HCT116 (cell line): ENCODE results near the gene GNS.

Experiments
- CEBPB ChIP-seq: IDR thresholded peaks from 2 replicates; pipeline ENCODE4 v1.6.1; 2012; ENCODE audit warnings: low read depth
- EZH2 ChIP-seq: fragments of 200-600 bp; sonication (generic); IDR thresholded peaks from 2 replicates; pipeline ENCODE4 v1.6.1; 2017; ENCODE audit warnings: antibody characterized with exemption, mixed run types
- EZH2phosphoT487 ChIP-seq: fragments of 200-600 bp; IDR thresholded peaks from 2 replicates; pipeline ENCODE4 v1.6.1; 2018; ENCODE audit warnings: antibody characterized with exemption, borderline replicate concordance
- JUND ChIP-seq: IDR thresholded peaks from 2 replicates; pipeline ENCODE4 v1.6.1; 2012
- POLR2A ChIP-seq: IDR thresholded peaks from 2 replicates; pipeline ENCODE4 v1.7.0; 2011; ENCODE audit warnings: borderline replicate concordance; ENCODE audit not compliant: insufficient read depth, insufficient read length; ENCODE audit errors: extremely low read depth
- POLR2AphosphoS5 ChIP-seq: IDR thresholded peaks from 2 replicates; pipeline ENCODE4 v1.6.1; 2011; ENCODE audit warnings: mild to moderate bottlenecking, low read depth, low read length, moderate library complexity
- REST ChIP-seq: IDR thresholded peaks from 2 replicates; pipeline ENCODE4 v1.6.1; 2012; ENCODE audit warnings: low read depth
- SIN3A ChIP-seq: IDR thresholded peaks from 2 replicates; pipeline ENCODE4 v1.6.1; 2012; ENCODE audit warnings: low read depth
- SRF ChIP-seq: IDR thresholded peaks from 2 replicates; pipeline ENCODE4 v1.6.1; 2012; ENCODE audit warnings: low read depth
- ZNF274 ChIP-seq: fragments of 200-500 bp; sonication (Bioruptor generic); IDR thresholded peaks from 2 replicates; pipeline ENCODE4 v1.6.1; 2014; ENCODE audit warnings: mild to moderate bottlenecking, low read depth, low read length, inconsistent platforms
- TF ChIP-seq, protein P1 (sequence below), 3 experiments: fragments of 200-600 bp in 1 of 3; sonication (generic) in 1 of 3; IDR thresholded peaks in 2 of 3; conservative IDR thresholded peaks in 1 of 3; 2 replicates each; pipeline ENCODE4 v1.5.1; 2012 to 2017; ENCODE audit warnings: low read depth in 2 of 3, low read length in 2 of 3, antibody characterized with exemption in 1 of 3, borderline replicate concordance in 1 of 3, control low read depth in 1 of 3, mild to moderate bottlenecking in 1 of 3, mixed read lengths in 1 of 3, mixed run types in 1 of 3, moderate library complexity in 1 of 3; ENCODE audit not compliant: insufficient read depth in 1 of 3

- TF ChIP-seq EZH2: no peak
- TF ChIP-seq, protein P1, sequence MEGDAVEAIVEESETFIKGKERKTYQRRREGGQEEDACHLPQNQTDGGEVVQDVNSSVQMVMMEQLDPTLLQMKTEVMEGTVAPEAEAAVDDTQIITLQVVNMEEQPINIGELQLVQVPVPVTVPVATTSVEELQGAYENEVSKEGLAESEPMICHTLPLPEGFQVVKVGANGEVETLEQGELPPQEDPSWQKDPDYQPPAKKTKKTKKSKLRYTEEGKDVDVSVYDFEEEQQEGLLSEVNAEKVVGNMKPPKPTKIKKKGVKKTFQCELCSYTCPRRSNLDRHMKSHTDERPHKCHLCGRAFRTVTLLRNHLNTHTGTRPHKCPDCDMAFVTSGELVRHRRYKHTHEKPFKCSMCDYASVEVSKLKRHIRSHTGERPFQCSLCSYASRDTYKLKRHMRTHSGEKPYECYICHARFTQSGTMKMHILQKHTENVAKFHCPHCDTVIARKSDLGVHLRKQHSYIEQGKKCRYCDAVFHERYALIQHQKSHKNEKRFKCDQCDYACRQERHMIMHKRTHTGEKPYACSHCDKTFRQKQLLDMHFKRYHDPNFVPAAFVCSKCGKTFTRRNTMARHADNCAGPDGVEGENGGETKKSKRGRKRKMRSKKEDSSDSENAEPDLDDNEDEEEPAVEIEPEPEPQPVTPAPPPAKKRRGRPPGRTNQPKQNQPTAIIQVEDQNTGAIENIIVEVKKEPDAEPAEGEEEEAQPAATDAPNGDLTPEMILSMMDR (IDR thresholded peaks at IDR 0.05 in 2 of 3, conservative IDR thresholded peaks at IDR 0.05 in 1 of 3; ENCODE audit: borderline replicate concordance in 1 of 3, insufficient read depth in 1 of 3, low read depth in 2 of 3, low read length in 2 of 3): no peak
- no peak for TF ChIP-seq REST
- TF ChIP-seq SIN3A: no peak
- no peak for TF ChIP-seq ZNF274
- TF ChIP-seq CEBPB: no peak
- TF ChIP-seq EZH2phosphoT487: no peak
- no peak for TF ChIP-seq POLR2AphosphoS5
- no peak for TF ChIP-seq POLR2A
- no peak for TF ChIP-seq JUND
- no peak for TF ChIP-seq SRF
Observed at GRCh38 chr12:64706857-64707256, 52.3 kb downstream of the GNS start.
